Measurements from ENCODE around the gene ARHGEF33. TPM values are rescaled to one million over a fixed set of nuclear protein-coding genes. Genes with fewer than 3 reads are reported as not detected.

Gene ARHGEF33
- total and polyA plus RNA-seq, 2 of the 8 experiments (the other 6 are each of a cell fraction or from before 2014, with no cell fraction given): 0.09 to 0.95 TPM

DNA sequence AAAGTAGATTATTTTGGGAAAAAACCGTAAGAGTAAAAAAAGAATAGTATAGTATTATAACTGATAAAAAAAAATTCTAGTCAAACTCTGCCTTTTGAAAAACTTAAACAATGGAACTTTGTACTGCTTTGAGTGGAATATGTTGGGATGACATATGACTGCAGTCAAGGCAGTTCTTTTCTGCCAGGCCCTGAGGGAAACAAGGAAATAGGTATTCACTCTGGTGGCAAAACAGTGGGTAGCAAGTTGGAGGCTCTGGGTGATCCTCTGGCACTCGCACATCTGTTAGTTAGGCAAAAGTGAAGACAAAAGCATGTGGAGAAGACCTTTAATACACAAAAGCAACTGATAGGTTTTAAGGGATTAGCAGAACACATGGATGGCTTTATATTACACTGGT lies 102.2 kb downstream of the ARHGEF33 start:
- H3K4ac ChIP-seq (replicated peaks; ENCODE audit: insufficient read length, low read depth, low read length): no peak overlapping the region
- 81 to 100% methylated on average over 1 to 2 of the region's 2 CpGs for WGBS, 2 experiments (ENCODE audit: extremely low coverage in 1 of 2, insufficient coverage in 1 of 2, insufficient read length in 1 of 2, insufficient replicate concordance in 2 of 2, low coverage in 1 of 2, low lambda C conversion rate in 2 of 2, missing lambda C conversion rate in 1 of 2)
- no peak overlapping the region for H3K4me2 ChIP-seq (ENCODE audit: insufficient read depth in 1 of 2, low read depth in 2 of 2, low read length in 2 of 2)
- H3K27me3 ChIP-seq (replicated peaks in 1 of 4; ENCODE audit: control insufficient read depth in 3 of 4, extremely low read depth in 1 of 4, insufficient read depth in 3 of 4, low read length in 3 of 4): no peaks in the 10 kb centered on the region
- no peaks in the 10 kb centered on the region; a peak in 1 of 7 replicates for H3K4me1 ChIP-seq (replicated peaks in 1 of 4; ENCODE audit: control insufficient read depth in 3 of 4, insufficient read depth in 4 of 4, low read length in 3 of 4)
- H3K79me1 ChIP-seq (ENCODE audit: low read depth, low read length): no peaks in the 10 kb centered on the region
- no peak overlapping the region for H2BK15ac ChIP-seq (ENCODE audit: low read length)
- no peak overlapping the region for H3K23ac ChIP-seq (ENCODE audit: insufficient read length)
- H3K36me3 ChIP-seq (ENCODE audit: control insufficient read depth in 2 of 4, insufficient read depth in 4 of 4, low read length in 3 of 4): peaks cover 0 to 25% (median 5%) of the 10 kb centered on the region in 4 experiments; a peak in 4 of 8 replicates
- POLR2A ChIA-PET (ENCODE audit: partially characterized antibody): interaction anchor here (0.8 kb wide), 1 partner anchor 241 kb away, joined by 4 read pairs; the partner anchor contains the start of gene SRSF7
- no peak for DNase-seq (ENCODE audit: low read depth in 1 of 2, low spot score in 2 of 2)
- no peak overlapping the region for H4K5ac ChIP-seq (ENCODE audit: insufficient read length, low read depth, low read length)
- CTCF ChIA-PET (ENCODE audit: partially characterized antibody): interaction anchor here (1.2 to 1.4 kb wide), 5 partner anchors 16 to 237 kb away, joined by 3 to 4 read pairs (median 3); no protein-coding TSS in a partner anchor
- no peaks in the 10 kb centered on the region for H3K9me3 ChIP-seq (ENCODE audit: insufficient read depth in 2 of 2, low read depth in 1 of 2, low read length in 1 of 2)
- no peaks in the 10 kb centered on the region for H4K20me1 ChIP-seq (replicated peaks in 1 of 2; ENCODE audit: control insufficient read depth in 1 of 2, insufficient read depth in 2 of 2, low read length in 2 of 2)
- no peak overlapping the region for H4K91ac ChIP-seq (replicated peaks; ENCODE audit: insufficient read length, low read length)
- no peak overlapping the region for H3K18ac ChIP-seq (ENCODE audit: extremely low read depth, low read length)
- H2BK12ac ChIP-seq (ENCODE audit: low read depth, low read length): no peak overlapping the region
- no peak overlapping the region for H3K4me3 ChIP-seq (ENCODE audit: extremely low read depth in 1 of 4, insufficient read depth in 2 of 4, low read depth in 3 of 4, low read length in 4 of 4)
- FAIRE-seq: no peak
- H2AFZ ChIP-seq (ENCODE audit: low read length): no peak overlapping the region
- no peak overlapping the region; the same call in 1 of the 2 replicates for H2BK20ac ChIP-seq (ENCODE audit: low read length)
- H4K8ac ChIP-seq (ENCODE audit: extremely low read depth, insufficient read depth, low read length): no peak overlapping the region
- no peak overlapping the region for H3K27ac ChIP-seq (ENCODE audit: low read depth, low read length)
- H3K9ac ChIP-seq (replicated peaks in 1 of 4; ENCODE audit: extremely low read depth in 1 of 4, low read depth in 3 of 4, low read length in 3 of 4): no peak overlapping the region
- H2AK5ac ChIP-seq (ENCODE audit: low read depth, low read length): no peak overlapping the region
- no peaks in the 10 kb centered on the region for H3K79me2 ChIP-seq (ENCODE audit: control insufficient read depth in 1 of 2, insufficient read depth in 2 of 2, low read length in 2 of 2)
- H3K14ac ChIP-seq (ENCODE audit: insufficient read length): no peak overlapping the region
- H3K23me2 ChIP-seq (ENCODE audit: low read depth, low read length): no peaks in the 10 kb centered on the region
- no peak overlapping the region for H2BK120ac ChIP-seq (replicated peaks; ENCODE audit: low read depth, low read length)
- H3K56ac ChIP-seq (replicated peaks; ENCODE audit: insufficient read length, low read depth, low read length): no peak overlapping the region
- H2BK5ac ChIP-seq (ENCODE audit: low read depth, low read length): no peak overlapping the region
- TF ChIP-seq, protein P1, sequence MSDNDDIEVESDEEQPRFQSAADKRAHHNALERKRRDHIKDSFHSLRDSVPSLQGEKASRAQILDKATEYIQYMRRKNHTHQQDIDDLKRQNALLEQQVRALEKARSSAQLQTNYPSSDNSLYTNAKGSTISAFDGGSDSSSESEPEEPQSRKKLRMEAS (IDR thresholded peaks at IDR 0.05): no peak
- TF ChIP-seq, protein P2, sequence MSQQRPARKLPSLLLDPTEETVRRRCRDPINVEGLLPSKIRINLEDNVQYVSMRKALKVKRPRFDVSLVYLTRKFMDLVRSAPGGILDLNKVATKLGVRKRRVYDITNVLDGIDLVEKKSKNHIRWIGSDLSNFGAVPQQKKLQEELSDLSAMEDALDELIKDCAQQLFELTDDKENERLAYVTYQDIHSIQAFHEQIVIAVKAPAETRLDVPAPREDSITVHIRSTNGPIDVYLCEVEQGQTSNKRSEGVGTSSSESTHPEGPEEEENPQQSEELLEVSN (IDR thresholded peaks at IDR 0.05): no peak
- no peak for TF ChIP-seq NRF1 (IDR thresholded peaks at IDR 0.05; ENCODE audit: low read depth, low read length)
- no peak for TF ChIP-seq SIN3A (conservative IDR thresholded peaks at IDR 0.05 in 1 of 2, IDR thresholded peaks at IDR 0.05 in 1 of 2; ENCODE audit: low read depth in 1 of 2, low read length in 2 of 2)
- TF ChIP-seq KDM5A (IDR thresholded peaks at IDR 0.05; ENCODE audit: low read length): no peak
